Hepatocyte (in vitro differentiated cells): ENCODE results near the gene TOX3. TPM values are rescaled to one million over a fixed set of nuclear protein-coding genes. Genes with fewer than 3 reads are reported as not detected.
A peak's percentile ranks its signal among the peaks of the same experiment; 100 is the strongest.

ENCODE experiments used
- DNase-seq: peaks from one replicate; pipeline ENCODE4 v3.0.0-alpha.2; 2016; ENCODE audit warnings: low spot score
- H2AFZ ChIP-seq: fragments of 200-600 bp; sonication (generic); 2 replicates; pipeline ENCODE4 v1.6.0; 2016; ENCODE audit warnings: antibody characterized with exemption, mild to moderate bottlenecking
- H3K27ac ChIP-seq: fragments of 200-600 bp; sonication (generic); 2 replicates; pipeline ENCODE4 v1.5.1; 2016; ENCODE audit warnings: mild to moderate bottlenecking
- H3K27me3 ChIP-seq: fragments of 200-600 bp; sonication (generic); 2 replicates; pipeline ENCODE4 v1.6.1; 2016
- H3K36me3 ChIP-seq: fragments of 200-600 bp; sonication (generic); replicated peaks from 2 replicates; pipeline ENCODE4 v1.5.1; 2016; ENCODE audit warnings: low read depth; ENCODE audit not compliant: insufficient read depth
- H3K4me1 ChIP-seq: fragments of 200-600 bp; sonication (generic); 2 replicates; pipeline ENCODE4 v1.5.1; 2016; ENCODE audit warnings: mild to moderate bottlenecking, moderate library complexity; ENCODE audit not compliant: insufficient read depth
- H3K4me2 ChIP-seq: fragments of 200-600 bp; sonication (generic); 2 replicates; pipeline ENCODE4 v1.6.0; 2016
- H3K4me3 ChIP-seq: fragments of 200-600 bp; sonication (generic); 2 replicates; pipeline ENCODE4 v1.5.1; 2016; ENCODE audit warnings: mild to moderate bottlenecking
- H3K79me2 ChIP-seq: fragments of 200-600 bp; sonication (generic); 2 replicates; pipeline ENCODE4 v1.6.0; 2017; ENCODE audit warnings: mild to moderate bottlenecking
- H3K9me2 ChIP-seq: fragments of 200-600 bp; sonication (generic); replicated peaks from 2 replicates; pipeline ENCODE4 v1.6.0; 2017; ENCODE audit warnings: mild to moderate bottlenecking; ENCODE audit not compliant: insufficient read depth
- H3K9me3 ChIP-seq: fragments of 200-600 bp; sonication (generic); 2 replicates; pipeline ENCODE4 v1.5.1; 2016; ENCODE audit warnings: low read depth, mild to moderate bottlenecking
- H4K20me1 ChIP-seq: fragments of 200-600 bp; sonication (generic); 2 replicates; pipeline ENCODE4 v1.6.0; 2016; ENCODE audit warnings: mild to moderate bottlenecking; ENCODE audit not compliant: insufficient read depth, poor library complexity, severe bottlenecking
- CTCF ChIP-seq: fragments of 200-600 bp; sonication (generic); IDR thresholded peaks from 2 replicates; pipeline ENCODE4 v1.5.1; 2016; ENCODE audit warnings: antibody characterized with exemption, mild to moderate bottlenecking; ENCODE audit not compliant: poor library complexity
- EZH2 ChIP-seq: fragments of 200-600 bp; sonication (generic); IDR thresholded peaks from 2 replicates; pipeline ENCODE4 v1.6.1; 2016; ENCODE audit warnings: antibody characterized with exemption, mild to moderate bottlenecking, borderline replicate concordance
- EZH2phosphoT487 ChIP-seq: fragments of 200-600 bp; sonication (generic); IDR thresholded peaks from one replicate; pipeline ENCODE4 v1.6.1; 2018; ENCODE audit warnings: antibody characterized with exemption, mild to moderate bottlenecking, low read depth, moderate library complexity; ENCODE audit not compliant: unreplicated experiment, severe bottlenecking
- WGBS: methylation state at CpG from one replicate; pipeline ENCODE4 v1.1.6; 2016; ENCODE audit warnings: low lambda C conversion rate; ENCODE audit errors: missing lambda C conversion rate; 5-methylcytosine and 5-hydroxymethylcytosine counted together
- polyA plus RNA-seq: library from polyadenylated mRNA; unstranded; fragments of >200 nt; fragmentation: Nextera tagmentation; extraction: Ambion mirVana; gene quantifications from 2 replicates; pipeline ENCODE4 v1.2.1, GENCODE V29; 2016
- total RNA-seq: library from RNA; depleted of rRNA; stranded (reverse); fragments of >200 nt; gene quantifications from 2 replicates; pipeline ENCODE4 v1.2.3, GENCODE V29; 2014

TOX3 gene
- total and polyA plus RNA-seq, 2 experiments from 2014 or later: 11.8 to 23.6 TPM

DNA sequence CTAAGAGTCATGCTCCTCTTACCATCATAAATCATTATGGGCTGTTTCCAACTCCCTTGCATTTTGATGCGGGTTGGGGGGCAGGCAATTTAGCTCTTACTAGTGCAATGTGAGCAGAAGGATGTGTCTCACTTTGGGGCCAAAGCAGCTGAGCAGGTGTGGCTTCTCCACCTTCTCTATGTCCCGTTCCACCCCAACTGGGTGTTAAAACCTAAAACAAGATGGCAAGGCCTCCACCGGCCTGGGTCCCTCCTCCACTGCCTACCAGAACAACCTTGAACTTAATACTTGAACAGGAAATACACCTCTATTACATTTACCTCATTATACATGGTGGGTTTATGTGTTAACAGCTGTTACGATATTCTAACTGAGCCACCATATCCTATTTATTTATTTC, 52.8 kb downstream of the TOX3 start:
- Histone ChIP-seq H3K79me2 (peaks cover 54% of the 10 kb centered on the region), H3K4me1 (peaks cover 36% of the 10 kb centered on the region)
- WGBS: 93% methylated on average over 4 of the region's 4 CpGs

GRCh38 chr16:52492789-52493357, 54.1 kb downstream of the TOX3 start:
- Histone ChIP-seq H4K20me1 (no peaks in the 10 kb centered on the region), H3K27ac (peak overlapping the region; percentile 69), H3K9me2 (no peaks in the 10 kb centered on the region), H3K79me2 (peaks cover 43% of the 10 kb centered on the region), H3K36me3 (no peaks in the 10 kb centered on the region), H3K9me3 (no peaks in the 10 kb centered on the region), H3K27me3 (no peaks in the 10 kb centered on the region), H2AFZ (no peak overlapping the region), H3K4me2 (peak overlapping the region; percentile 48), H3K4me3 (no peak overlapping the region), H3K4me1 (peaks cover 42% of the 10 kb centered on the region)
- TF ChIP-seq EZH2: no peak
- peak; percentile 56 for DNase-seq
- WGBS: 60% methylated on average over 5 of the region's 5 CpGs

More for the DNA sequence above, 52.8 kb downstream of the TOX3 start:
- H3K4me2 ChIP-seq: no peak overlapping the region
- H3K9me3 ChIP-seq: no peaks in the 10 kb centered on the region
- peak overlapping the region; percentile 69 for H3K27ac ChIP-seq
- no peaks in the 10 kb centered on the region for H3K9me2 ChIP-seq
- H3K4me3 ChIP-seq: no peak overlapping the region
- no peak for TF ChIP-seq CTCF
- no peak for TF ChIP-seq EZH2phosphoT487
- TF ChIP-seq EZH2: no peak
- H4K20me1 ChIP-seq: no peaks in the 10 kb centered on the region
- no peak for DNase-seq
- H3K36me3 ChIP-seq: no peaks in the 10 kb centered on the region
- no peak overlapping the region for H2AFZ ChIP-seq
- H3K27me3 ChIP-seq: no peaks in the 10 kb centered on the region

GRCh38 chr16:52491216-52491615, 55.7 kb downstream of the TOX3 start:
- Histone ChIP-seq H3K4me1 (peaks cover 38% of the 10 kb centered on the region), H3K9me3 (no peaks in the 10 kb centered on the region), H3K9me2 (no peaks in the 10 kb centered on the region), H4K20me1 (no peaks in the 10 kb centered on the region), H3K27ac (no peak overlapping the region), H3K4me3 (no peak overlapping the region), H3K79me2 (peaks cover 52% of the 10 kb centered on the region), H2AFZ (no peak overlapping the region), H3K27me3 (no peaks in the 10 kb centered on the region), H3K36me3 (no peaks in the 10 kb centered on the region), H3K4me2 (no peak overlapping the region)
- TF ChIP-seq EZH2 (no peak), EZH2phosphoT487 (no peak), CTCF (no peak)
- 38% methylated on average over 1 of the region's 1 CpG for WGBS
- DNase-seq: no peak

DNA sequence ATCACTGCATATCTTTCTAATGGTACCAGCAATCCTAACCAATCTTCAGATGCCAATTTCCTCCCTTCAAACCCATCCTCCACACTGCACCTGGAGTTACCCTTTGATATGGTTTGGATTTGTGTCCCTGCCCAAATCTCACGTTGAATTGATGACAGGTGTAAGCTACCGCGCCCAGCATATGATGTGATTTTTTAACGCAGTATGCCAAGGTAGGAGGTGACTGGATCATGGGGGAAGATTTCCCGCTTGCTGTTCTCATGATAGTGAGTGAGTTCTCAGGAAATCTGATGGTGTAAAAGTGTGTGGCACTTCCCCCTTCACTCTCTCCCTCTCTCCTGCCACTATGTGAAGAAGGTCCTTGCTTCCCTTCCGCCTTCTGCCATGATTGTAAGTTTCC, 57.0 kb downstream of the TOX3 start:
- Histone ChIP-seq H3K27me3 (no peaks in the 10 kb centered on the region), H3K9me2 (no peaks in the 10 kb centered on the region), H3K36me3 (no peaks in the 10 kb centered on the region), H3K79me2 (peaks cover 54% of the 10 kb centered on the region), H2AFZ (no peak overlapping the region), H4K20me1 (no peaks in the 10 kb centered on the region), H3K9me3 (no peaks in the 10 kb centered on the region), H3K4me1 (peaks cover 26% of the 10 kb centered on the region), H3K4me2 (no peak overlapping the region), H3K27ac (peak overlapping the region; percentile 32), H3K4me3 (no peak overlapping the region)
- DNase-seq: no peak
- WGBS: 96% methylated on average over 6 of the region's 6 CpGs
- TF ChIP-seq EZH2phosphoT487 (no peak), EZH2 (no peak), CTCF (no peak)
